Testis (tissue), 3 donors: ENCODE measurements around the gene LKAAEAR1. TPM values are rescaled to one million over a fixed set of nuclear protein-coding genes. Genes with fewer than 3 reads are reported as not detected.
A peak's percentile ranks its signal among the peaks of the same experiment; 100 is the strongest.

Source experiments
- DNase-seq: peaks from one replicate; pipeline ENCODE4 v3.0.0-alpha.2; 2019
- H3K27ac ChIP-seq, 2 donors: fragments of 200-600 bp; sonication (generic); one replicate each; pipeline ENCODE4 v1.5.1; 2019
- H3K27me3 ChIP-seq: fragments of 200-600 bp; sonication (generic); one replicate; pipeline ENCODE4 v1.5.1; 2019
- H3K36me3 ChIP-seq: fragments of 200-600 bp; sonication (generic); one replicate; pipeline ENCODE4 v1.5.1; 2017; ENCODE audit warnings: low read depth; ENCODE audit errors: missing control alignments
- H3K4me1 ChIP-seq: fragments of 200-600 bp; sonication (generic); one replicate; pipeline ENCODE4 v1.5.1; 2019
- H3K4me3 ChIP-seq, 2 donors: fragments of 200-600 bp; sonication (generic); one replicate each; pipeline ENCODE4 v1.5.1; 2017 to 2019
- H3K9me3 ChIP-seq: fragments of 200-600 bp; sonication (generic); one replicate; pipeline ENCODE4 v1.5.1; 2017
- CTCF ChIP-seq, 3 experiments: fragments of 450-650 bp in 2 of 3; fragments of 200-600 bp in 1 of 3; sonication (generic) in 1 of 3; IDR thresholded peaks; one replicate each; pipeline ENCODE4 v1.5.1; 2016 to 2019; ENCODE audit warnings: antibody characterized with exemption in 3 of 3, mild to moderate bottlenecking in 2 of 3, moderate library complexity in 1 of 3
- POLR2A ChIP-seq: fragments of 450-650 bp; IDR thresholded peaks from one replicate; pipeline ENCODE4 v1.6.1; 2017; ENCODE audit warnings: antibody characterized with exemption, mild to moderate bottlenecking, moderate library complexity
- WGBS, 2 donors: methylation state at CpG; one replicate each; pipeline ENCODE4 v1.1.5; 2018; 5-methylcytosine and 5-hydroxymethylcytosine counted together
- intact Hi-C: fragments of 100-400 bp; cut with DNase I; formaldehyde crosslinking; loops from one replicate; pipeline ENCODE4 v1.15.1; 2023; ENCODE audit warnings: low total_unique reads
- polyA plus RNA-seq: library from polyadenylated mRNA; stranded (reverse); fragments of 350-450 nt; fragmentation: Illumina TruSeq; extraction: RNeasy Lipid Tissue Mini Kit (QIAGEN cat#74804); gene quantifications from one replicate; pipeline ENCODE4 v1.2.3, GENCODE V29; 2014; ENCODE audit warnings: low read depth, low replicate concordance; ENCODE audit not compliant: insufficient read depth
- total RNA-seq, 2 donors: library from RNA; depleted of rRNA; stranded (reverse); fragments of >200 nt; gene quantifications; one replicate each; pipeline ENCODE4 v1.2.3, GENCODE V29; 2016

The LKAAEAR1 gene
- total and polyA plus RNA-seq, 3 donors from 2014 or later, result 6.6 to 89.9 (median 45.3) TPM

- no peaks in the 10 kb centered on the region for H3K27me3 ChIP-seq
- WGBS, 2 donors, result 65 to 73% methylated on average over 10 to 22 of the region's 22 CpGs
- peak; percentile 12 for DNase-seq
- H3K36me3 ChIP-seq, result no peaks in the 10 kb centered on the region
- no peak within 1 kb of the TSS for H3K27ac ChIP-seq
- H3K4me1 ChIP-seq, result peaks cover 5% of the 10 kb centered on the region
- intact Hi-C loops, result no loop called here
- no peak within 1 kb of the TSS for H3K4me3 ChIP-seq
- TF ChIP-seq POLR2A (no peak), CTCF (IDR thresholded peaks at IDR 0.05) (no peak)
- no peaks in the 10 kb centered on the region for H3K9me3 ChIP-seq
Measured at GRCh38 chr20:64106981-64107735, 23.0 kb upstream of the LKAAEAR1 start, which contains the start of gene NPBWR2. Gene NPBWR2 (minus strand): TSS chr20:64107565. CDS start chr20:64106831, 734 bp downstream.

- Histone ChIP-seq H3K4me1 (peaks cover 5% of the 10 kb centered on the region), H3K27ac (no peak overlapping the region), H3K36me3 (no peaks in the 10 kb centered on the region), H3K27me3 (no peaks in the 10 kb centered on the region), H3K4me3 (no peak overlapping the region), H3K9me3 (no peaks in the 10 kb centered on the region)
- TF ChIP-seq CTCF (IDR thresholded peaks at IDR 0.05), result no peak
- no peak for TF ChIP-seq POLR2A
- 82 to 90% methylated on average over 19 to 28 of the region's 28 CpGs for WGBS, 2 donors
- intact Hi-C loops, result no loop called here
- no peak for DNase-seq
Measured at GRCh38 chr20:64106435-64106961, 22.3 kb upstream of the LKAAEAR1 start.

- 91 to 92% methylated on average over 31 to 39 of the region's 39 CpGs for WGBS, 2 donors
- H3K4me3 ChIP-seq, result no peak overlapping the region
- intact Hi-C loops, result no loop called here
- H3K4me1 ChIP-seq, result peaks cover 5% of the 10 kb centered on the region
- no peaks in the 10 kb centered on the region for H3K9me3 ChIP-seq
- no peak overlapping the region for H3K27ac ChIP-seq
- no peaks in the 10 kb centered on the region for H3K27me3 ChIP-seq
- no peak for DNase-seq
- no peaks in the 10 kb centered on the region for H3K36me3 ChIP-seq
- no peak for TF ChIP-seq POLR2A
- TF ChIP-seq CTCF (IDR thresholded peaks at IDR 0.05), result no peak
Measured at GRCh38 chr20:64105846-64106434, 21.7 kb upstream of the LKAAEAR1 start.

- TF ChIP-seq CTCF (IDR thresholded peaks at IDR 0.05) (no peak), POLR2A (no peak)
- H3K36me3 ChIP-seq, result no peaks in the 10 kb centered on the region
- WGBS, 2 donors, result 89 to 95% methylated on average over 14 to 22 of the region's 25 CpGs
- H3K4me1 ChIP-seq, result peaks cover 5% of the 10 kb centered on the region
- H3K4me3 ChIP-seq, result no peak overlapping the region
- no peaks in the 10 kb centered on the region for H3K9me3 ChIP-seq
- DNase-seq, result peak; percentile 11
- H3K27ac ChIP-seq, result no peak overlapping the region
- H3K27me3 ChIP-seq, result no peaks in the 10 kb centered on the region
- intact Hi-C loops, result no loop called here
Measured at GRCh38 chr20:64104667-64105451, 20.7 kb upstream of the LKAAEAR1 start.
